Measurements from ENCODE around the gene RAB9A. TPM values are rescaled to one million over a fixed set of nuclear protein-coding genes. Genes with fewer than 3 reads are reported as not detected.

The RAB9A gene
- total and polyA plus RNA-seq, 4 donors = 21.2 to 38.4 (median 22.8) TPM

DNA sequence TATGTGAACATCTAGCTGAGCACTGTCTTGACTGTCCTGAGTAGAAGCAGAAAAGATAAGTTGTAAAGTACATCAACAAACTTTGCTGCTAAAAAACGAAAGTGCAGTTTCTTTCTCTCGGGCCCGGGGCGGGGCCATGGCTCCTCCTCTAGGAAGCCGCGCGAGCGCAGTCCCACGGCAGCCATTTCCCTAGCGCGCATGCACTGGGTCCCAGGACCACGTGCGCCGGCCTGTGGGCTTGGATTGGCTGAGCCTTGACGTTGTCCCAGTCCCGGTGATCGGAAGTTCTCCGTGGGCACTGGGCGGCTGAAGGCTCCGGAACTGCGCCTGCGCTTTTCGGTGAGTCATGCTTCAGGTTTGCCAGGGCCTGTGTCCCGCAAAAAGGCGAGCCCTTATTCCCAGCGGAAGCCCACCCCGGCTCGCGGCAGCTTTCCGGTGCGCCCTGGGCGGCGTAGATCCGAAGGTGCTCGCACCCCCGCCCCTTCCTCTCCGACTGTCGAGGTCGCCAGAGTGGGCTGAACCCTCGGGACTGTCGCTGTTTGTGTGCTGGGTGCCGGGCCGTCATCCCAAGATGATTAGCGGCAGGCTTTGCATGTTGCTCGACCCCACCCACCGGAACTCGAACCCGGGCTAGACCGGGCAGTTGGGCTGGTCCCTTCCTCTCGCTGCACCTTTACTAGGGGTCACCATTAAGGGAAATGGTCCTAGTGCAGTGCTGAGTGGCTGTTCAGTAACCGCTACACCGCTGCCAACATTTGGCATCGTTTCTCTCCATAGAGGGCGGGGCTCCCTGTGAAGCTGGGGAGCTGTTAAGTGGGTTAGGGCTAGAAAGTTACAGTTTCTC is 35.9 kb upstream of the RAB9A start, which contains the start of gene TCEANC:
TSS of gene TCEANC (plus strand) at position 292 of the 844 bp plus-strand sequence. CDS start 9,368 bp downstream, outside the sequence.
- Histone ChIP-seq H3K27ac (ENCODE audit: low read depth in 1 of 2, low read length in 1 of 2) (peak within 1 kb of the TSS; percentile 89 to 97), H3K9me3 (ENCODE audit: control insufficient read depth in 4 of 4, insufficient read depth in 3 of 4, low read length in 3 of 4) (no peaks in the 10 kb centered on the region), H3K4me3 (peak within 1 kb of the TSS; percentile 62), H3K9ac (ENCODE audit: insufficient read depth in 1 of 2, low read length in 2 of 2) (peak within 1 kb of the TSS; percentile 65 to 83), H3K4me1 (ENCODE audit: control insufficient read depth in 5 of 5, insufficient read depth in 5 of 5, low read length in 5 of 5) (peaks cover 0 to 13% (median 2%) of the 10 kb centered on the region in 5 donors), H3K36me3 (ENCODE audit: control insufficient read depth in 4 of 4, insufficient read depth in 4 of 4, low read length in 4 of 4) (peaks cover 0 to 2% (median 0%) of the 10 kb centered on the region in 4 donors), H3K27me3 (ENCODE audit: control insufficient read depth in 3 of 3, insufficient read depth in 3 of 3, low read length in 2 of 3) (peaks cover 0 to 25% (median 23%) of the 10 kb centered on the region in 3 donors)
- DNase-seq (peak; percentile 96 to 98 (median 96)), ATAC-seq (ENCODE audit: insufficient read depth, low FRiP score) (peak; percentile 97)
- WGBS, 2 donors = 0 to 4% methylated on average over 42 to 54 of the region's 54 CpGs
- TF ChIP-seq, protein P1, sequence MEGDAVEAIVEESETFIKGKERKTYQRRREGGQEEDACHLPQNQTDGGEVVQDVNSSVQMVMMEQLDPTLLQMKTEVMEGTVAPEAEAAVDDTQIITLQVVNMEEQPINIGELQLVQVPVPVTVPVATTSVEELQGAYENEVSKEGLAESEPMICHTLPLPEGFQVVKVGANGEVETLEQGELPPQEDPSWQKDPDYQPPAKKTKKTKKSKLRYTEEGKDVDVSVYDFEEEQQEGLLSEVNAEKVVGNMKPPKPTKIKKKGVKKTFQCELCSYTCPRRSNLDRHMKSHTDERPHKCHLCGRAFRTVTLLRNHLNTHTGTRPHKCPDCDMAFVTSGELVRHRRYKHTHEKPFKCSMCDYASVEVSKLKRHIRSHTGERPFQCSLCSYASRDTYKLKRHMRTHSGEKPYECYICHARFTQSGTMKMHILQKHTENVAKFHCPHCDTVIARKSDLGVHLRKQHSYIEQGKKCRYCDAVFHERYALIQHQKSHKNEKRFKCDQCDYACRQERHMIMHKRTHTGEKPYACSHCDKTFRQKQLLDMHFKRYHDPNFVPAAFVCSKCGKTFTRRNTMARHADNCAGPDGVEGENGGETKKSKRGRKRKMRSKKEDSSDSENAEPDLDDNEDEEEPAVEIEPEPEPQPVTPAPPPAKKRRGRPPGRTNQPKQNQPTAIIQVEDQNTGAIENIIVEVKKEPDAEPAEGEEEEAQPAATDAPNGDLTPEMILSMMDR (IDR thresholded peaks at IDR 0.05; ENCODE audit: control extremely low read depth, extremely low read depth) = no peak

DNA sequence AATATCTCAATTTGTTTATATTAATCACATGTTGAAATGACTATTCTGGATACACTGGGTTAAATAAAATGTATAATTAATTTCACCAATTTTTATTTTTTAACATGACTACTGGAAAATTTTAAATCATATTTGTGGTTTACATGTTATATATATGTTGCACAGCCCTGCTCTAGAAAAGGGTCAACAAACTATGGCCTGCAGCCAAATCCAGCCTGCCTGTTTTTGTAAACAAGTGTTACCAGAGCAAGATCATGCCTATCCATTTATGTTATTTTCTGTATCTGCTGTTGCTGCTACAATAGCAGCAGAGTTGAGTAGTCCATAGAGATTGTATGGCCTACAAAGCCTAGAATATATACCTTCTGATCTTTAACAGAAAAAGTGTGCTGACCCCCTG is 34.8 kb upstream of the RAB9A start:
- no peak for ATAC-seq (ENCODE audit: insufficient read depth, low FRiP score)
- DNase-seq = peak; percentile 51 to 74 (median 63)
- TF ChIP-seq, protein P1 (IDR thresholded peaks at IDR 0.05; ENCODE audit: control extremely low read depth, extremely low read depth) = no peak
- Histone ChIP-seq H3K36me3 (ENCODE audit: control insufficient read depth in 4 of 4, insufficient read depth in 4 of 4, low read length in 4 of 4) (peaks cover 0 to 2% (median 0%) of the 10 kb centered on the region in 4 donors), H3K27ac (ENCODE audit: low read depth in 1 of 2, low read length in 1 of 2) (no peak overlapping the region), H3K9me3 (ENCODE audit: control insufficient read depth in 4 of 4, insufficient read depth in 3 of 4, low read length in 3 of 4) (no peaks in the 10 kb centered on the region), H3K4me3 (no peak overlapping the region), H3K27me3 (ENCODE audit: control insufficient read depth in 3 of 3, insufficient read depth in 3 of 3, low read length in 2 of 3) (peaks cover 0 to 27% (median 25%) of the 10 kb centered on the region in 3 donors), H3K4me1 (ENCODE audit: control insufficient read depth in 5 of 5, insufficient read depth in 5 of 5, low read length in 5 of 5) (peaks cover 0 to 11% (median 2%) of the 10 kb centered on the region in 5 donors), H3K9ac (ENCODE audit: insufficient read depth in 1 of 2, low read length in 2 of 2) (peak overlapping the region in 1 of 2 donors; percentile 83)

DNA sequence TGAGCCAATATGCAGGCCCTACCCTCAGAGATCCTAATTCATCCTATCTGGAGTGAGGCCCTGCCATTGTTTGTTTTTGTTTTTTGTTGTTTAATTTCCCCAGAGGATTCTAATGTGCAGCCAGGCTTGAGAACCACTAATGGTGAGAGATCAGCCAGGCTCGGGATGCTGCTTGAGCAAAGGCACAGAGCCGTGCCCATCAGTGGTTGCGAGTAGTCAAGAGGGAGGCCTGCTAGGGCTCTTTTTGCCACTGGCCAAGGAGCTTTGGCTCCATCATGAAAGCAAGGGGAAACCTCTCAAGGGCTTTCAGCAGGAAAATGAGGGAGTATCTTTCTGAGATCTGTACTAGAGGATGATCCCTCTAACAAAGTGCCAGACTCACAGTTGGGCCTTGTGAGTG is 33.3 kb upstream of the RAB9A start:
- 87 to 95% methylated on average over 3 of the region's 3 CpGs for WGBS, 2 donors
- Histone ChIP-seq H3K9me3 (ENCODE audit: control insufficient read depth in 4 of 4, insufficient read depth in 3 of 4, low read length in 3 of 4) (no peaks in the 10 kb centered on the region), H3K27ac (ENCODE audit: low read depth in 1 of 2, low read length in 1 of 2) (no peak overlapping the region), H3K27me3 (ENCODE audit: control insufficient read depth in 3 of 3, insufficient read depth in 3 of 3, low read length in 2 of 3) (peaks cover 0 to 33% (median 31%) of the 10 kb centered on the region in 3 donors), H3K4me1 (ENCODE audit: control insufficient read depth in 5 of 5, insufficient read depth in 5 of 5, low read length in 5 of 5) (peaks cover 0 to 13% (median 2%) of the 10 kb centered on the region in 5 donors), H3K9ac (ENCODE audit: insufficient read depth in 1 of 2, low read length in 2 of 2) (no peak overlapping the region), H3K4me3 (no peak overlapping the region), H3K36me3 (ENCODE audit: control insufficient read depth in 4 of 4, insufficient read depth in 4 of 4, low read length in 4 of 4) (peaks cover 0 to 2% (median 0%) of the 10 kb centered on the region in 4 donors)
- ATAC-seq (ENCODE audit: insufficient read depth, low FRiP score) = no peak
- TF ChIP-seq, protein P1 (IDR thresholded peaks at IDR 0.05; ENCODE audit: control extremely low read depth, extremely low read depth) = no peak
- DNase-seq = no peak
